HG02885 (cell line): Measurements from ENCODE around the gene ADAMTSL1.

Source experiments
- ATAC-seq: cut with Tn5 transposase; IDR thresholded peaks from one replicate; pipeline ENCODE4 v1.9.1; 2021; ENCODE audit warnings: mild to moderate bottlenecking; ENCODE audit not compliant: unreplicated experiment, poor library complexity

ADAMTSL1 gene

GRCh38 chr9:18718393-18718792 lies 244.4 kb downstream of the ADAMTSL1 start:
- ATAC-seq, result no peak

- ATAC-seq, result no peak
Measured at GRCh38 chr9:18718932-18719331, 245.0 kb downstream of the ADAMTSL1 start.

GRCh38 chr9:18720691-18721090 lies 246.7 kb downstream of the ADAMTSL1 start:
- ATAC-seq, result no peak

- no peak for ATAC-seq
Measured at GRCh38 chr9:18721267-18721994, 247.5 kb downstream of the ADAMTSL1 start.

- no peak for ATAC-seq
Measured at GRCh38 chr9:18721995-18722310, 248.0 kb downstream of the ADAMTSL1 start.

- ATAC-seq, result no peak
Measured at GRCh38 chr9:18722882-18723281, 248.9 kb downstream of the ADAMTSL1 start.

- ATAC-seq, result no peak
Measured at GRCh38 chr9:18723366-18723765, 249.4 kb downstream of the ADAMTSL1 start.

- ATAC-seq, result no peak
Measured at GRCh38 chr9:18726546-18726945, 252.6 kb downstream of the ADAMTSL1 start.

- ATAC-seq, result no peak
Measured at GRCh38 chr9:18727904-18728303, 254.0 kb downstream of the ADAMTSL1 start.

GRCh38 chr9:18728642-18729041 lies 254.7 kb downstream of the ADAMTSL1 start:
- no peak for ATAC-seq

GRCh38 chr9:18730241-18730640 lies 256.3 kb downstream of the ADAMTSL1 start:
- ATAC-seq, result no peak

GRCh38 chr9:18739127-18739526 lies 265.2 kb downstream of the ADAMTSL1 start:
- no peak for ATAC-seq

- ATAC-seq, result no peak
Measured at GRCh38 chr9:18739641-18740318, 265.8 kb downstream of the ADAMTSL1 start.

GRCh38 chr9:18741359-18741758 lies 267.4 kb downstream of the ADAMTSL1 start:
- no peak for ATAC-seq

GRCh38 chr9:18741945-18742344 lies 268.0 kb downstream of the ADAMTSL1 start:
- no peak for ATAC-seq

- ATAC-seq, result no peak
Measured at GRCh38 chr9:18743421-18743820, 269.5 kb downstream of the ADAMTSL1 start.

GRCh38 chr9:18743971-18744370 lies 270.0 kb downstream of the ADAMTSL1 start:
- ATAC-seq, result no peak

- ATAC-seq, result no peak
Measured at GRCh38 chr9:18745710-18746109, 271.8 kb downstream of the ADAMTSL1 start.

- ATAC-seq, result no peak
Measured at GRCh38 chr9:18746631-18747030, 272.7 kb downstream of the ADAMTSL1 start.

GRCh38 chr9:18747595-18747994 lies 273.6 kb downstream of the ADAMTSL1 start:
- no peak for ATAC-seq

- ATAC-seq, result no peak
Measured at GRCh38 chr9:18748251-18748701, 274.3 kb downstream of the ADAMTSL1 start.

- no peak for ATAC-seq
Measured at GRCh38 chr9:18749711-18750110, 275.8 kb downstream of the ADAMTSL1 start.
